ENCODE data around the gene ADGRF3. TPM values are rescaled to one million over a fixed set of nuclear protein-coding genes. Genes with fewer than 3 reads are reported as not detected.
A peak's percentile ranks its signal among the peaks of the same experiment; 100 is the strongest.

Gene ADGRF3
- total and polyA plus RNA-seq, 2 of the 13 experiments (the other 11 are each of a cell fraction or from before 2014, with no cell fraction given), result 0.40 to 1.5 TPM

- 0 out of 2 replicates have a peak, but pooled peaks have one; percentile 14 for TF ChIP-seq ATF2 (CRISPR knock-in tag; IDR thresholded peaks at IDR 0.05)
- no peak for TF ChIP-seq FIP1L1 (IDR thresholded peaks at IDR 0.05; ENCODE audit: borderline replicate concordance, insufficient read depth, low read depth, low read length)
- TF ChIP-seq FOXA1 (IDR thresholded peaks at IDR 0.05), result no peak
- TF ChIP-seq FOXA1 (CRISPR knock-in tag; IDR thresholded peaks at IDR 0.05), result peak; percentile 46; the same call in 1 of the 2 replicates
- peak in 1 of 2 experiments; percentile 58; a peak in 2 of 4 replicates for TF ChIP-seq EP300 (IDR thresholded peaks at IDR 0.05; ENCODE audit: low read depth in 2 of 2, low read length in 2 of 2)
- TF ChIP-seq EP300 (CRISPR knock-in tag; IDR thresholded peaks at IDR 0.05; ENCODE audit: borderline replicate concordance), result no peak
- TF ChIP-seq SSRP1 (CRISPR knock-in tag; IDR thresholded peaks at IDR 0.05), result no peak
- TF ChIP-seq ZNF331 (CRISPR knock-in tag; IDR thresholded peaks at IDR 0.05), result peak; percentile 65; the same call in 1 of the 2 replicates
- TF ChIP-seq ZNF605 (CRISPR knock-in tag; IDR thresholded peaks at IDR 0.05), result no peak
- TF ChIP-seq ZNF609 (CRISPR knock-in tag; IDR thresholded peaks at IDR 0.05; ENCODE audit: borderline replicate concordance), result no peak
- TF ChIP-seq FOXO1 (CRISPR knock-in tag; IDR thresholded peaks at IDR 0.05), result peak; percentile 39; the same call in 1 of the 2 replicates
- TF ChIP-seq ZFP36 (IDR thresholded peaks at IDR 0.05; ENCODE audit: borderline replicate concordance, low read depth, low read length, partially characterized antibody), result no peak
- peak; percentile 48 for TF ChIP-seq HNF4A (CRISPR knock-in tag; IDR thresholded peaks at IDR 0.05)
- no peak for TF ChIP-seq ZMYM3 (CRISPR knock-in tag; IDR thresholded peaks at IDR 0.05)
- TF ChIP-seq ADNP (CRISPR knock-in tag; IDR thresholded peaks at IDR 0.05), result no peak
- no peak for TF ChIP-seq ZNF564 (CRISPR knock-in tag; IDR thresholded peaks at IDR 0.05)
- TF ChIP-seq PPARG (CRISPR knock-in tag; conservative IDR thresholded peaks at IDR 0.05), result peak; percentile 99
- TF ChIP-seq ZNF670 (CRISPR knock-in tag; IDR thresholded peaks at IDR 0.05; ENCODE audit: borderline replicate concordance), result no peak
- TF ChIP-seq PHF8 (CRISPR knock-in tag; IDR thresholded peaks at IDR 0.05), result no peak
- peak; percentile 36; the same call in 1 of the 2 replicates for TF ChIP-seq NR2C2 (CRISPR knock-in tag; IDR thresholded peaks at IDR 0.05; ENCODE audit: borderline replicate concordance)
- no peak for TF ChIP-seq ESRRA (CRISPR knock-in tag; IDR thresholded peaks at IDR 0.05; ENCODE audit: low read depth)
- TF ChIP-seq MED1 (CRISPR knock-in tag; IDR thresholded peaks at IDR 0.05), result peak; percentile 26; the same call in 1 of the 2 replicates
- no peak for TF ChIP-seq ZNF691 (CRISPR knock-in tag; IDR thresholded peaks at IDR 0.05; ENCODE audit: borderline replicate concordance, low read depth)
- no peak for TF ChIP-seq GLMP (CRISPR knock-in tag; IDR thresholded peaks at IDR 0.05; ENCODE audit: borderline replicate concordance)
Measured at GRCh38 chr2:26274058-26274613, 72.5 kb downstream of the ADGRF3 start (continued).
